A549 (cell line): Measurements from ENCODE around the gene PTPRD. TPM values are rescaled to one million over a fixed set of nuclear protein-coding genes. Genes with fewer than 3 reads are reported as not detected.

ENCODE experiments used
- ATAC-seq, 2 experiments: fragments of 200-7000 bp in 1 of 2; fragments of >200 bp in 1 of 2; cut with Nextera tagmentation in 1 of 2; cut with Tn5 transposase in 1 of 2; 3 replicates each; pipeline versions ENCODE4 v1.8.0 to v1.9.1; 2018 to 2020; ENCODE audit warnings: mild to moderate bottlenecking in 1 of 2, moderate library complexity in 1 of 2
- CTCF ChIA-PET: fragments of 300-600 bp; sonication (Branson Sonifier 250); formaldehyde crosslinking; extraction: SDS; loops from one replicate; lab custom pipeline; 2021; ENCODE audit warnings: antibody characterized with exemption, inconsistent platforms; lab: Yijun Ruan, JAX
- POLR2A ChIA-PET: fragments of 350-600 bp; formaldehyde crosslinking; extraction: SDS; loops from one replicate; lab custom pipeline; 2021; ENCODE audit warnings: antibody characterized with exemption, inconsistent platforms; lab: Yijun Ruan, JAX
- DNase-seq, 2 experiments: peaks; one replicate each; pipeline versions ENCODE4 v3.0.0 to v3.0.0-alpha.2; 2011 to 2016; ENCODE audit warnings: low read depth in 1 of 2, low spot score in 1 of 2
- FAIRE-seq: peaks from 2 replicates; lab custom pipeline; 2011; peaks lifted over from hg19 to GRCh38; lab: Jason Lieb, UNC
- H3K27ac ChIP-seq, 2 experiments: fragments of >200 bp; sonication (Bioruptor Twin); formaldehyde crosslinking; 3 replicates each; pipeline ENCODE4 v1.5.1; 2016 to 2017
- H3K4me1 ChIP-seq: fragments of >200 bp; sonication (Bioruptor Twin); formaldehyde crosslinking; 3 replicates; pipeline ENCODE4 v1.6.1; 2016
- H3K4me2 ChIP-seq: fragments of >200 bp; sonication (Bioruptor Twin); formaldehyde crosslinking; 3 replicates; pipeline ENCODE4 v1.6.1; 2016
- H3K4me3 ChIP-seq: fragments of >200 bp; sonication (Bioruptor Twin); formaldehyde crosslinking; 3 replicates; pipeline ENCODE4 v1.5.1; 2016
- H3K9me3 ChIP-seq: fragments of >200 bp; sonication (Bioruptor Twin); formaldehyde crosslinking; 3 replicates; pipeline ENCODE4 v1.6.1; 2016
- BCL3 ChIP-seq: fragments of >200 bp; sonication (Bioruptor Twin); formaldehyde crosslinking; IDR thresholded peaks from 3 replicates; pipeline ENCODE4 v1.6.1; 2016
- BHLHE40 ChIP-seq: IDR thresholded peaks from 2 replicates; pipeline ENCODE4 v1.6.1; 2012; ENCODE audit warnings: low read depth, low read length, inconsistent platforms
- CBX8 ChIP-seq: fragments of 200-600 bp; sonication (generic); IDR thresholded peaks from 2 replicates; pipeline ENCODE4 v1.6.1; 2016
- EHMT2 ChIP-seq: fragments of 200-600 bp; sonication (generic); IDR thresholded peaks from 2 replicates; pipeline ENCODE4 v1.6.1; 2016; ENCODE audit warnings: antibody characterized with exemption, low read depth, mild to moderate bottlenecking, moderate library complexity
- ESRRA ChIP-seq: fragments of 150-350 bp; IDR thresholded peaks from 2 replicates; pipeline ENCODE4 v1.6.1; 2014; ENCODE audit warnings: mild to moderate bottlenecking, low read length, borderline replicate concordance
- FOXS1 ChIP-seq: fragments of 250-450 bp; sonication (Bioruptor Pico); IDR thresholded peaks from 2 replicates; pipeline ENCODE4 v1.5.0; 2020; ENCODE audit warnings: mild to moderate bottlenecking, moderate library complexity
- GATA3 ChIP-seq: IDR thresholded peaks from 2 replicates; pipeline ENCODE4 v1.6.1; 2012; ENCODE audit warnings: borderline replicate concordance
- HEYL ChIP-seq: fragments of 250-450 bp; sonication (Bioruptor Pico); IDR thresholded peaks from 2 replicates; pipeline ENCODE4 v1.8.0; 2021; ENCODE audit warnings: mild to moderate bottlenecking, moderate library complexity
- HOXB5 ChIP-seq: fragments of 250-450 bp; sonication (Bioruptor Pico); IDR thresholded peaks from 2 replicates; pipeline ENCODE4 v1.5.0; 2020; ENCODE audit warnings: mild to moderate bottlenecking, moderate library complexity
- KDM1A ChIP-seq: fragments of 200-600 bp; sonication (generic); IDR thresholded peaks from 2 replicates; pipeline ENCODE4 v1.6.1; 2016; ENCODE audit warnings: low read depth, mild to moderate bottlenecking
- MAX ChIP-seq: IDR thresholded peaks from 2 replicates; pipeline ENCODE4 v1.6.1; 2012
- NPAS2 ChIP-seq: fragments of 250-450 bp; sonication (Bioruptor Pico); IDR thresholded peaks from 2 replicates; pipeline ENCODE4 v1.8.0; 2022; ENCODE audit warnings: mild to moderate bottlenecking, moderate library complexity, borderline replicate concordance
- POLR2AphosphoS2 ChIP-seq: conservative IDR thresholded peaks from 2 replicates; pipeline ENCODE4 v1.6.1; 2012; ENCODE audit warnings: low read length, improper control_type of control experiment, inconsistent platforms
- RAD21 ChIP-seq, 2 experiments: fragments of >200 bp in 1 of 2; sonication (Bioruptor Twin) in 1 of 2; formaldehyde crosslinking in 1 of 2; IDR thresholded peaks in 1 of 2; conservative IDR thresholded peaks in 1 of 2; 2 replicates in 1 of 2; 3 replicates in 1 of 2; pipeline ENCODE4 v1.6.1; 2012 to 2018; ENCODE audit warnings: inconsistent platforms in 1 of 2
- RARB ChIP-seq: fragments of 250-450 bp; sonication (Bioruptor Pico); IDR thresholded peaks from 2 replicates; pipeline ENCODE4 v1.8.0; 2021; ENCODE audit warnings: mild to moderate bottlenecking, moderate library complexity
- RCOR1 ChIP-seq: fragments of 150-350 bp; IDR thresholded peaks from 2 replicates; pipeline ENCODE4 v1.6.1; 2014; ENCODE audit warnings: antibody characterized with exemption, low read length, low read depth
- RFX5 ChIP-seq: fragments of 450-650 bp; IDR thresholded peaks from 2 replicates; pipeline ENCODE4 v1.7.1; 2014; ENCODE audit warnings: antibody characterized with exemption, mild to moderate bottlenecking, moderate library complexity
- RNF2 ChIP-seq: fragments of 200-600 bp; sonication (generic); IDR thresholded peaks from 2 replicates; pipeline ENCODE4 v1.6.1; 2016; ENCODE audit warnings: low read depth, mild to moderate bottlenecking, antibody characterized with exemption, moderate library complexity, borderline replicate concordance
- ZFP36 ChIP-seq: fragments of 450-650 bp; IDR thresholded peaks from 2 replicates; pipeline ENCODE4 v1.6.1; 2014; ENCODE audit warnings: borderline replicate concordance; ENCODE audit not compliant: partially characterized antibody
- ZNF302 ChIP-seq: fragments of 250-450 bp; sonication (Bioruptor Pico); IDR thresholded peaks from 2 replicates; pipeline ENCODE4 v1.9.0; 2021; ENCODE audit warnings: inconsistent platforms, mild to moderate bottlenecking, moderate library complexity
- WGBS: methylation state at CpG from one replicate; pipeline ENCODE4 v1.1.6; 2017; ENCODE audit errors: missing lambda C conversion rate; 5-methylcytosine and 5-hydroxymethylcytosine counted together
- polyA plus RNA-seq, 4 experiments: library from polyadenylated mRNA; depleted of rRNA in 3 of 4; stranded (reverse); fragments of >200 nt; fragmentation: RNase III in 1 of 4; extraction: RNeasy Plus Mini Kit Qiagen cat#74134 plus additional on column Dnase treatment in 1 of 4; gene quantifications; 2 replicates in 3 of 4; 3 replicates in 1 of 4; pipeline ENCODE4 v1.2.3, GENCODE V29; 2011 to 2017
- TF ChIP-seq, protein P1 (sequence below): fragments of 250-450 bp; sonication (Bioruptor Pico); IDR thresholded peaks from 2 replicates; pipeline ENCODE4 v1.5.0; 2021; ENCODE audit warnings: mild to moderate bottlenecking, moderate library complexity, borderline replicate concordance

Gene PTPRD
- polyA plus RNA-seq, 2 of the 4 experiments (the other 2 are of a cell fraction) = 0.39 to 1.3 TPM

DNA sequence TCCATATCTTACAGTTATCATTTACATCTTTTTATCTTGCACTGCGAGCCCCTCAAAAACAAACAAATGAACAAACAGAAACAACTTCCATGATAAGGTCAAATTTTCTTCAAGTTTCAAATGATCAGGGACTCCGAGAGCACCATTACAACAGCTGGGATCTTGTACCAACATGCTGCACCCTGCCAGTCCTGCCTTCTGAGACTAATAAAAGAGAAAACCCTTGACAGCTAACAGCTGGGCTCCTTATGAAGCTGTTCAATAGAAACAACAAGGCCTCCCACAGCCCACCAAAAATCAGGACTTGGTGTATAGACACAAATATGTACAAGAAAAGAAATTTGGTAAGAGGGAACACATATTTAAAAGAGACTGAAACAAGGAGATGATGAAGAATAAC lies 1828.0 kb downstream of the PTPRD start:
- no peaks in the 10 kb centered on the region for H3K4me1 ChIP-seq
- ATAC-seq = no peak
- H3K9me3 ChIP-seq = no peaks in the 10 kb centered on the region
- TF ChIP-seq MAX = no peak
- TF ChIP-seq GATA3 = no peak
- TF ChIP-seq ZNF302 (CRISPR knock-in tag) = no peak
- TF ChIP-seq, protein P1, sequence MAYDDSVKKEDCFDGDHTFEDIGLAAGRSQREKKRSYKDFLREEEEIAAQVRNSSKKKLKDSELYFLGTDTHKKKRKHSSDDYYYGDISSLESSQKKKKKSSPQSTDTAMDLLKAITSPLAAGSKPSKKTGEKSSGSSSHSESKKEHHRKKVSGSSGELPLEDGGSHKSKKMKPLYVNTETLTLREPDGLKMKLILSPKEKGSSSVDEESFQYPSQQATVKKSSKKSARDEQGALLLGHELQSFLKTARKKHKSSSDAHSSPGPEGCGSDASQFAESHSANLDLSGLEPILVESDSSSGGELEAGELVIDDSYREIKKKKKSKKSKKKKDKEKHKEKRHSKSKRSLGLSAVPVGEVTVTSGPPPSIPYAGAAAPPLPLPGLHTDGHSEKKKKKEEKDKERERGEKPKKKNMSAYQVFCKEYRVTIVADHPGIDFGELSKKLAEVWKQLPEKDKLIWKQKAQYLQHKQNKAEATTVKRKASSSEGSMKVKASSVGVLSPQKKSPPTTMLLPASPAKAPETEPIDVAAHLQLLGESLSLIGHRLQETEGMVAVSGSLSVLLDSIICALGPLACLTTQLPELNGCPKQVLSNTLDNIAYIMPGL = no peak
- TF ChIP-seq HOXB5 = no peak
- no peak for TF ChIP-seq BCL3
- no peak for TF ChIP-seq RNF2
- TF ChIP-seq RCOR1 = no peak
- no peak for TF ChIP-seq RAD21 (conservative IDR thresholded peaks at IDR 0.05 in 1 of 2, IDR thresholded peaks at IDR 0.05 in 1 of 2)
- no peak for TF ChIP-seq CBX8
- TF ChIP-seq ZFP36 = no peak
- no peak for TF ChIP-seq FOXS1 (CRISPR knock-in tag)
- TF ChIP-seq NPAS2 (CRISPR knock-in tag) = no peak
- TF ChIP-seq RARB (CRISPR knock-in tag) = no peak
- no peak overlapping the region for H3K4me2 ChIP-seq
- no peak for DNase-seq
- no peak overlapping the region for H3K4me3 ChIP-seq
- WGBS = 17% methylated on average over 2 of the region's 2 CpGs
- H3K27ac ChIP-seq = no peak overlapping the region
- ChIA-PET POLR2A (no interaction called here), CTCF (no interaction called here)
- peak; percentile 23 for FAIRE-seq

DNA sequence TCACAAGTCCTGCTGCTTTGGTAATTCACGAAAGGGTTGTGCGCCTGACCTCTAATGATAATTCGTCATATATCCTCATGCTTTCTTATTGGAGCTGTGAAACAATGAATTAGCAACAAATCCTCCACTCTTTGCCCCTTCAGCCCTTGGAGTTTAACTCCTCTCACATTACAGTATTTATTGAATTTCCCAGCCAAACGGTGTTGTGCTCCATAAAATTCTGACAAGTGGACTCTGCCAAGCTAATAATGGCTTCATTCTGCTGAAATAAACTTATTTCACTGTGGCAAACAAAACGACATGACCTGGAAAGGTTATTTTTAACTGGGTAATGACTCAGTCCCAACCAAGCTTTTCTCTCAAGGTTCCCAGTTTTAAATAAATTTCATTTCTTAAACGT lies 1828.9 kb downstream of the PTPRD start:
- DNase-seq = no peak
- no peak overlapping the region for H3K27ac ChIP-seq
- POLR2A ChIA-PET = no interaction called here
- no peaks in the 10 kb centered on the region for H3K4me1 ChIP-seq
- no peak for FAIRE-seq
- H3K4me3 ChIP-seq = no peak overlapping the region
- no peak for TF ChIP-seq HEYL (CRISPR knock-in tag)
- TF ChIP-seq ESRRA = no peak
- TF ChIP-seq BHLHE40 = no peak
- no peak for ATAC-seq
- no peak overlapping the region for H3K4me2 ChIP-seq
- WGBS = 28% methylated on average over 6 of the region's 6 CpGs
- CTCF ChIA-PET = no interaction called here
- no peaks in the 10 kb centered on the region for H3K9me3 ChIP-seq

DNA sequence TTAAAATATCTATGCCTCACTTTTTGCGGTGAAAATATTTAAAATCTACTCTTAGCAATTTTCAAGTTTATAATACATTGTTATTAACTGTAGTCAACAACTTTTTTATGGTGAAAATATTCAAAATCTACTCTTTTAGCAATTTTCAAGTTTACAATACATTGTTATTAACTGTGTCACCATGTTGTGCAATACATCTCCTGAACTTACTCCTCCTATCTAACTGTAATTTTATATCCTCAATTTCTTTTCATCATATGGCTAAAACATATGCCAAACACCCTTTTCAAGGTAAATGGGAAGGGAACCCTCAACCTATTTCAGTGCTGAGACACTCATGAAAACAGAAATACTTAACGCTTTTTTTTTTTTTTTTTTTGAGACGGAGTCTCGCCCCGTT lies 1830.6 kb downstream of the PTPRD start:
- TF ChIP-seq RFX5 (no peak), EHMT2 (no peak), KDM1A (no peak), NPAS2 (CRISPR knock-in tag) (no peak), POLR2AphosphoS2 (no peak)
- Histone ChIP-seq H3K4me3 (no peak overlapping the region), H3K27ac (no peak overlapping the region), H3K4me2 (no peak overlapping the region), H3K4me1 (no peaks in the 10 kb centered on the region), H3K9me3 (no peaks in the 10 kb centered on the region)
- no peak for DNase-seq
- ChIA-PET POLR2A (no interaction called here), CTCF (interaction anchor here (0.7 kb wide), 1 partner anchor 984 kb away, joined by 5 read pairs; no protein-coding TSS in a partner anchor)
- FAIRE-seq = no peak
- no peak for ATAC-seq
- 65% methylated on average over 5 of the region's 5 CpGs for WGBS
